ENCODE data around the gene MLST8.

Gene MLST8

DNA sequence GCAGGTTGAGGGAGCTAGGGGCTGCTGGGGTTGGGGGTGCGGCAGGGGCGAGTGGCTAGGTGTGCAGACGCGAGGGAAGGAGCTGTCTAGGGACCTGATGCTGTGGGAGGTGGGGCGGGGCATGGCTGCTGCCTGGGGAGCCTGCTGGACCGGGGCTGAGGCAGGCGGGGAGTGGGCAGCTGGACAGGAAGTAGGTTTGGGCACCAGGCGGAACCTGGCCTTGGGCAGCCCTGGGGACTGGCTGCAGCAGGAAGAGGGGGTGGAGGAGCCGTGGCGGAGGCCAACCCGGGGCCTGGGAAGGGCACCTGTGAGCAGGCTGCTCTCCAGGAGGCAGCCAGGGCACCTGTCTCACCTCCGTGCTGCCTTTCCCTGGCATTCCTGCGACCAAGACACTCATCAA is 25.1 kb downstream of the MLST8 start:
- no peak for DNase-seq (ENCODE audit: extremely low spot score)
- TF ChIP-seq, protein P1, sequence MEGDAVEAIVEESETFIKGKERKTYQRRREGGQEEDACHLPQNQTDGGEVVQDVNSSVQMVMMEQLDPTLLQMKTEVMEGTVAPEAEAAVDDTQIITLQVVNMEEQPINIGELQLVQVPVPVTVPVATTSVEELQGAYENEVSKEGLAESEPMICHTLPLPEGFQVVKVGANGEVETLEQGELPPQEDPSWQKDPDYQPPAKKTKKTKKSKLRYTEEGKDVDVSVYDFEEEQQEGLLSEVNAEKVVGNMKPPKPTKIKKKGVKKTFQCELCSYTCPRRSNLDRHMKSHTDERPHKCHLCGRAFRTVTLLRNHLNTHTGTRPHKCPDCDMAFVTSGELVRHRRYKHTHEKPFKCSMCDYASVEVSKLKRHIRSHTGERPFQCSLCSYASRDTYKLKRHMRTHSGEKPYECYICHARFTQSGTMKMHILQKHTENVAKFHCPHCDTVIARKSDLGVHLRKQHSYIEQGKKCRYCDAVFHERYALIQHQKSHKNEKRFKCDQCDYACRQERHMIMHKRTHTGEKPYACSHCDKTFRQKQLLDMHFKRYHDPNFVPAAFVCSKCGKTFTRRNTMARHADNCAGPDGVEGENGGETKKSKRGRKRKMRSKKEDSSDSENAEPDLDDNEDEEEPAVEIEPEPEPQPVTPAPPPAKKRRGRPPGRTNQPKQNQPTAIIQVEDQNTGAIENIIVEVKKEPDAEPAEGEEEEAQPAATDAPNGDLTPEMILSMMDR (IDR thresholded peaks at IDR 0.05; ENCODE audit: control extremely low read depth, extremely low read depth, low read depth, missing control alignments): no peak
- ChIA-PET POLR2A (no interaction called here), CTCF (no interaction called here)

DNA sequence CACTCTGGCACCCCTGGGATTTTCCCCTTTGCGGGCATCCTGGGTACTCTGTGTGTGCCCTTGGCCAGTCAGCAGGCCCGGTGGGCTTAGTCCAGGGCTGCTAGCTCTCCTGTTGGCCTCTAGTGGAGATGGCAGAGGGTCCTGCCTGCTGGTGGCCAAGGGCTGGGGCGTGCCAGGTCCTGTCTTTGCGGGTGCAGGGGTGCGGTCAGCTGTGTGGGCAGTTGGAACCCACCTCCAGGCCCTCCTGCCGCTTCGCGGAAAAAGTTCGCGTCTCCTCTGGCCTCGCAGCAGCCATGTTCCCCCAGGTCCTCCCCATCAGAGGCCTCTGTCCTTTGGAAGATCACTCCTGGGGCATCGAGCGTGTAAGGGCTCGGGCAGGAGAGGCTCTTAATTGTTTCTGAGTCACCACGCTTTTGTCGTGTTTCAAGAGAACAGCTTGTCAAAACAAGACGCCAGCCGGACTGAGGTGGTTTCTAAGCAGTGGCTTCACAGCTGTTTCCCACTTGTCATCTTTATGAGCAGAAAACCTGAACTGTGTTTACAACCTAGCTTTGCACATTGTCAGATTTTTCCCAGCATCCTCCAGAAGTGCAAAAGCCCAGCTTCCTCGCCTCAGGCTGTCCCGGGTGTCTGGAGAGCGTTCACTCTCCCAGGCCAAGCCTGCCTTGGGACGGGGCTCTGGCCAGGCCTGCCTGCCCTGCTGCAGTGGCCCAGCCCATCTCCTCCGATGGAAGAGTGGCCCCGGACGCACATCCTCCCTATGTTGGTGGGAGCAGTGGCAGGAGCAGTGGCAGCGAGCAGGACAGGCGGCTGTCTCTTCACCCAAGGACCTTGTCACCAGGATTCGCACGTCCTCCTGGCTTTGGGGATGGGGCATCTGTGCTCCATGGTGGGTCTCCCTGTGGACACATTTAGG is 26.0 kb downstream of the MLST8 start:
- POLR2A ChIA-PET: no interaction called here
- CTCF ChIA-PET: no interaction called here
- DNase-seq (ENCODE audit: extremely low spot score): no peak
- TF ChIP-seq, protein P1 (IDR thresholded peaks at IDR 0.05; ENCODE audit: control extremely low read depth, extremely low read depth, low read depth, missing control alignments): no peak

DNA sequence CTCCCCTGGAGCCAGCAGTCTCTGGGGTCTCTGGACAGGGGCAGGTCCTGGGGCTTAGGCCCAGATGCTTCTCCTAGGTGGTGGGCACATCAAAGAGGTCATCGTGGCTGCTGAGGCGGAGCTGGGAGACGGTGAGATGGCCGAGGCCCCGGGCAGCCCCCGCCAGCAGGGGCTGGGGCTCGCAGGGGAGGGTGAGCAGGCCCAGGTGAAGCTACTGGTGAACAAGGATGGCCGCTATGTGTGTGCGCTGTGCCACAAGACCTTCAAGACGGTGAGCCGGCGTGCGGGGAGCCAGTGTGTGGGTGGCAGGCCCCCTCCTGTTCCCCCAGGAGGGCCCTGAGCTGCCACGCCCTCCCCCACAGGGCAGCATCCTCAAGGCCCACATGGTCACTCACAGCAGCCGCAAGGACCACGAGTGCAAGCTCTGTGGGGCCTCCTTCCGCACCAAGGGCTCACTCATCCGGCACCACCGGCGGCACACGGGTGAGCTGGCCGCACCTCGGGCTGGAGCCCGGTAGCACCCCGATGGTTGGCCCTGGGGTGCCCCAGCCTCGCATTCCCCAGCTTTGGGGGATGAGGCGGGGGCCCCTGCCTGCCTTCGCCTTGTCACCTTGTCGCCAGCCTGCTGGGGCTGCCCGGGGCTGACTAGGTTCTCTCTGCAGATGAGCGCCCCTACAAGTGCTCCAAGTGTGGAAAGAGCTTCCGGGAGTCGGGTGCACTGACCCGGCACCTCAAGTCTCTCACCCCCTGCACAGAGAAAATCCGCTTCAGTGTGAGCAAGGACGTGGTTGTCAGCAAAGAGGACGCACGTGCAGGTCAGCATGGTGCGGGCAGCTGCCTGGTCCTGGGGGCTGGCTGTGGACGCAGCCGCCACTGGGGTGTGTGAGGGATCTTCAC is 27.1 kb downstream of the MLST8 start:
- ChIA-PET CTCF (interaction anchor here (0.6 to 0.7 kb wide), 2 partner anchors 19 to 38 kb away, joined by 3 read pairs; partner anchors contain the start of gene ECI1), POLR2A (interaction anchor here (0.7 kb wide), 1 partner anchor 226 kb away, joined by 3 read pairs; no protein-coding TSS in a partner anchor)
- no peak for DNase-seq (ENCODE audit: extremely low spot score)
- TF ChIP-seq, protein P1 (IDR thresholded peaks at IDR 0.05; ENCODE audit: control extremely low read depth, extremely low read depth, low read depth, missing control alignments): no peak

DNA sequence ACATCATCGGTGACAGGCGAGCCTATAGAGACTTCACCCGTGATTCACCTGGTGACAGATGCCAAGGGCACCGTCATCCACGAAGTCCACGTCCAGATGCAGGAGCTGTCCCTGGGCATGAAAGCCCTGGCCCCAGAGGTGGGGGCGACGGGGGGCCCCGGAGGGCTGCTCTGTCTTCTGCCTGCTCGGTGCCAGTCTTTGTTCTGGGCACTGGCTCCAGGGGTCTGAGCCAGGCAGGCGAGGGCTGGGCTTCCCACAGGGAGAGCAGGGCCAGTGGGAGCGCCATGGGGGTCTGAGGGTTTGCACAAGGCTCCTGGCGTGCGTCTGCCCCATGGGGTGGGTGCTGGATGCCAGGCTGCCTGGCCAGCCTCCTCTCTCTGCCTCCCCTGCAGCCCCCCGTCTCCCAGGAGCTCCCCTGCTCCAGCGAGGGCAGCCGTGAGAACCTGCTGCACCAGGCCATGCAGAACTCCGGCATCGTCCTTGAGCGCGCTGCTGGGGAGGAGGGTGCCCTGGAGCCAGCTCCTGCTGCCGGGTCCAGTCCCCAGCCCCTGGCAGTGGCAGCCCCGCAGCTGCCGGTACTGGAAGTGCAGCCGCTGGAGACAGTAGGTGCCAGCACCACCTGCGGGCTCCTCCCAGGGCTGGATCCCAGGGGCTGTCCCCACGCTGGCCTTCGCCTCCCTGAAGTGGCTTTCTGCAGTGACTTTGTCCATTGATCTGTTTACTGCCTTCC is 28.0 kb downstream of the MLST8 start:
- no peak for DNase-seq (ENCODE audit: extremely low spot score)
- TF ChIP-seq, protein P1 (IDR thresholded peaks at IDR 0.05; ENCODE audit: control extremely low read depth, extremely low read depth, low read depth, missing control alignments): no peak
- ChIA-PET POLR2A (interaction anchor here (0.6 kb wide), 1 partner anchor 32 kb away, joined by 4 read pairs; no protein-coding TSS in a partner anchor), CTCF (interaction anchor here (2.0 kb wide), 1 partner anchor 18 kb away, joined by 7 read pairs; the partner anchor contains the start of gene ECI1)

DNA sequence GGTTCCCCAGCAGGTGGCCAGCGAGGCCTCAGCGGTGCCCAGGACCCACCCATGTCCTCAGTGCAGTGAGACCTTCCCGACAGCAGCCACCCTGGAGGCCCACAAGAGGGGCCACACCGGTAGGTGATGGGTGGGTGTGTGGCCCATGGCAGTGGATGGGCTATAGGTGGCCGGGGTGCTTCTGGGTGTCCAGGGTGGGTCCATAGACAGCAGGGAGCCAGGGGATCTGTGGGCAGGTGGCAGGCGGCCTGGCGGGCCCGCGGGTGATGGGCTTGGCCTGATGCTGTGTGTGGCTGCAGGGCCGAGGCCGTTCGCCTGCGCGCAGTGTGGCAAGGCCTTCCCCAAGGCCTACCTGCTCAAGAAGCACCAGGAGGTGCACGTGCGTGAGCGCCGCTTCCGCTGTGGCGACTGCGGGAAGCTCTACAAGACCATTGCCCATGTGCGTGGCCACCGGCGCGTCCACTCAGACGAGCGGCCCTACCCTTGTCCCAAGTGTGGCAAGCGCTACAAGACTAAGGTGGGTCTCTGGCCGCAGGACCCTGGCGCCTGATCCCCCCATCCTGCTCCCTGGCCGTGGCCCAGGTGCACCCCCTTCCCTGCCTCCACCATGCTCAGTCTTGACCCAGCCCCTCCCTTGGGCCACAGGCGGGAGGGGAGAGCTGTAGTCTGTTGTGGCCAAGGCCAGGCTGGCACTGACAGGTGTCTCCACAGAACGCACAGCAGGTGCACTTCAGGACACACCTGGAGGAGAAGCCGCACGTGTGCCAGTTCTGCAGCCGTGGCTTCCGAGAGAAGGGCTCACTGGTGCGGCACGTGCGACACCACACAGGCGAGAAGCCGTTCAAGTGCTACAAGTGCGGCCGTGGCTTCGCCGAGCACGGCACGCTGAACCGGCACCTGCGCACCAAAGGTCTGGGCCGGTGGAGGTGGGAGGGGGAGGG is 28.9 kb downstream of the MLST8 start:
- ChIA-PET POLR2A (interaction anchor here (0.6 kb wide), 1 partner anchor 31 kb away, joined by 4 read pairs; no protein-coding TSS in a partner anchor), CTCF (interaction anchor here (2.0 kb wide), 1 partner anchor 17 kb away, joined by 7 read pairs; the partner anchor contains the start of gene ECI1)
- TF ChIP-seq, protein P1 (IDR thresholded peaks at IDR 0.05; ENCODE audit: control extremely low read depth, extremely low read depth, low read depth, missing control alignments): no peak
- DNase-seq (ENCODE audit: extremely low spot score): no peak
